22Rv1 (cell line): ENCODE data around the gene KCNAB1.

Experiments
- H3K27ac ChIP-seq: fragments of 450-650 bp; 2 replicates; pipeline ENCODE4 v1.5.1; 2017
- ZFX ChIP-seq: fragments of 450-650 bp; IDR thresholded peaks from 2 replicates; pipeline ENCODE4 v1.6.1; 2017; ENCODE audit warnings: antibody characterized with exemption, borderline replicate concordance
- TF ChIP-seq, protein P1 (sequence below): fragments of 450-650 bp; IDR thresholded peaks from 2 replicates; pipeline ENCODE4 v1.5.1; 2017; ENCODE audit warnings: mild to moderate bottlenecking

KCNAB1 gene

DNA sequence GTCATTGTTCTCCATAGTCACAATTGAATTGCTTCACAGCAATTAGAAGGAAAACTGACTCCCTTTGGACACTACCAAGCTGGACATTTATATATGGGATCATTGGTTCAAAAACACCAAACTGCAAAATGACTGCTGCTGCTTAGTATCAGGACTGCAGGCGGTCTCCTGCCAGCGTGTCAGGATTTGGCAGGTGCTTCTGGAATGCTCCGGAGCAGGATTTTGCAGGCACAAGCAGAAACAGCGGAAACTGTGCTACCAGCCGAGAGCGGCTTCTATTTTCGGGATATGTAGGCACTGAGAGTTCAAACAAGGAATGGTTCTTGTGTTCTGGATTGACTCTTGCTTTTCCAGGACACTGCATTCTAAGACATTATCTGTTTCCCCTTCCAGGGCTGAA, 339.1 kb downstream of the KCNAB1 start:
- H3K27ac ChIP-seq = no peak overlapping the region
- no peak for TF ChIP-seq ZFX
- TF ChIP-seq, protein P1, sequence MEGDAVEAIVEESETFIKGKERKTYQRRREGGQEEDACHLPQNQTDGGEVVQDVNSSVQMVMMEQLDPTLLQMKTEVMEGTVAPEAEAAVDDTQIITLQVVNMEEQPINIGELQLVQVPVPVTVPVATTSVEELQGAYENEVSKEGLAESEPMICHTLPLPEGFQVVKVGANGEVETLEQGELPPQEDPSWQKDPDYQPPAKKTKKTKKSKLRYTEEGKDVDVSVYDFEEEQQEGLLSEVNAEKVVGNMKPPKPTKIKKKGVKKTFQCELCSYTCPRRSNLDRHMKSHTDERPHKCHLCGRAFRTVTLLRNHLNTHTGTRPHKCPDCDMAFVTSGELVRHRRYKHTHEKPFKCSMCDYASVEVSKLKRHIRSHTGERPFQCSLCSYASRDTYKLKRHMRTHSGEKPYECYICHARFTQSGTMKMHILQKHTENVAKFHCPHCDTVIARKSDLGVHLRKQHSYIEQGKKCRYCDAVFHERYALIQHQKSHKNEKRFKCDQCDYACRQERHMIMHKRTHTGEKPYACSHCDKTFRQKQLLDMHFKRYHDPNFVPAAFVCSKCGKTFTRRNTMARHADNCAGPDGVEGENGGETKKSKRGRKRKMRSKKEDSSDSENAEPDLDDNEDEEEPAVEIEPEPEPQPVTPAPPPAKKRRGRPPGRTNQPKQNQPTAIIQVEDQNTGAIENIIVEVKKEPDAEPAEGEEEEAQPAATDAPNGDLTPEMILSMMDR = no peak

DNA sequence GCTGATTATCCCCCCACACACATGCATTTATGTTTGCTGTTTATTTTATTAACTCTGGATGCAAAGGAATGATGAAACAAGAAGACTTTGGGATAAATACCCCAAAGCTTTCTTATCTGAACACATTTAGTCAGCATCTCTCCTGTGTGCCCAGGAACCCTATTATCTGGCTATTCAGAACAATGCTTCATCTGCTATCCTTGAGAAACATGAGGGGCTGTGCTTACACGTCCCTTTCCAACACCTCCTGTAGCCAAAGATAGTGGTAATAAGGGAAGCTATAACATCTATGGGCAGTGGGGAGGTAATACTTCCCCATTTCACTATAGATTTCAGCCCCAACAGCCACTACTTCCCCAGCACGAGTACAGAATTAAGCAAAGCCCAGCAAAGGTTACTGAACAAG, 339.8 kb downstream of the KCNAB1 start:
- TF ChIP-seq, protein P1 = no peak
- no peak overlapping the region for H3K27ac ChIP-seq

DNA sequence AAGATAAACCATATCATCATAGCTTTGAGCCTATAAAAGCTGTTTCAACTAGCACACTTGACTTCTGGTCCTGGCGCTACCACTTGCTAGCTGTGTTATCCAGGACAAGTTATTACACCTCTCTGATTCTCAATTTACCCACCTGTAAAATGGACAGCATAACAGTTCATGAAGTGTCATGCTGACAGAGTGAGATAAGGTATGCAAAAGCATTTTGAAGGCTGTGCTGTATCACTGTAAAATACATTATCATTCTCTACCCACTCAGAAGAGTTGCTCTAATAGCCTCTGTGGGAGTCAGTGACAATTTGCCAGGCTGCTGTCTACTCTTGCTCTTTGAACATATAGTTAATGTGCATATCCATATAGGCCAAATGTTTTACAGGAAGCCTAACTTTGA, 341.5 kb downstream of the KCNAB1 start:
- H3K27ac ChIP-seq = no peak overlapping the region
- no peak for TF ChIP-seq ZFX
- TF ChIP-seq, protein P1 = no peak

DNA sequence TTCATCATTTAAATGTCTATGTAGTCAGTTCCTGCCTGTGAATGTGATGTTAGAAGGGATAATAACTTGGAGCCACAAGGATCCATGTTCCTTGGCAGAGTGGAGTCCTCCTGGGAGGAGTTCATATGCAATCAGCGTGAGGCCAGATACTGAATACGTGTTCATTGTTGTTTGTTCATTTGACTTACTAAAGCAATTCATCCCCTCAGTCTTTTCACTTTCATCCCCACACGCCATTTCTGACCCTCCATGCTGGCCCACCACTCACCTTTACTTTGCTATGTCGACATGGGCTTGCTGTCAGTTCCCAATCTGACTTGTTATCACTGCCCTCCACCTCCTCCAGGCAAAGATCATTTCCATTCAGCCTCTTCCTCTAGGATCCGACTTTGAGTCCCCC, 342.7 kb downstream of the KCNAB1 start:
- TF ChIP-seq, protein P1 = no peak
- TF ChIP-seq ZFX = no peak

DNA sequence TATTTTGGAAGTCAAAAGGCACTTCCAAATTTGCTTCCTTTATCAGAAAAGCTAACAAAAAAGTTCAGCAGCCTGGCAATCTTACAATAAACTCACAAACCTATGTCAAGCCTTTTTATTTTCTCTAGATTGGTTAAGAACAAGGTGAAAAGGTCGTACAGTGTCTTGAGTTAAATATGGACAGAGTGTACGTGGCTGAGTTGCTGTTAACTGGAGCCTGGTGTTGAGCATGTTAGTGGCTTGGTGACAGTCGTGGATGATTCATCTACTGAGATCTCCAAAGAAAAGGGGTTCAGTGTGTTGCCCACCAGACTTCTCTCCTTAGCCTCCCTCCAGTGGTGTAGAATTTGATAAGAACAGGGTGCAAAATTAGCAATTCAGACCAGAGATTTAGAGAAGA, 344.8 kb downstream of the KCNAB1 start:
- no peak for TF ChIP-seq ZFX
- TF ChIP-seq, protein P1 = no peak
- H3K27ac ChIP-seq = no peak overlapping the region

More for the DNA sequence above, 342.7 kb downstream of the KCNAB1 start:
- H3K27ac ChIP-seq = no peak overlapping the region

DNA sequence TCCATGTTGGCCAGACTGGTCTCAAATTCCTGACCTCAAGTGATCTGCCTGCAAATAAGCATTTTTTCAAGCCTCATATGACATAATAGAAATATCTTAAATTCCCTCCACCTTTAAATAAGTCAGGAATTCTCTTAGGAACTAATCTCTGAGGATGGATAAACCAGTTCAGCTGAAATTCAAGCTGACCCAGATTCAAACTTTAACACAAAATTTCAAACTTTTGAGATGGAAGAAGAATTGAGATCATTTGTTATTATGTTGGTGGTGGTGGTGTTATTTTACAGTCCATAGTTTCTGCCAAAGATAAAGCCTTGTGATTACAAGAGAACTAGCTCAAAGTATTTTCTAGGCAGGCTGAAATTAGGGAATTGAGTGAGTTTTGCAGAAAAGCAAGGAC, 349.1 kb downstream of the KCNAB1 start:
- TF ChIP-seq ZFX = no peak
- TF ChIP-seq, protein P1 = no peak
- no peak overlapping the region for H3K27ac ChIP-seq

DNA sequence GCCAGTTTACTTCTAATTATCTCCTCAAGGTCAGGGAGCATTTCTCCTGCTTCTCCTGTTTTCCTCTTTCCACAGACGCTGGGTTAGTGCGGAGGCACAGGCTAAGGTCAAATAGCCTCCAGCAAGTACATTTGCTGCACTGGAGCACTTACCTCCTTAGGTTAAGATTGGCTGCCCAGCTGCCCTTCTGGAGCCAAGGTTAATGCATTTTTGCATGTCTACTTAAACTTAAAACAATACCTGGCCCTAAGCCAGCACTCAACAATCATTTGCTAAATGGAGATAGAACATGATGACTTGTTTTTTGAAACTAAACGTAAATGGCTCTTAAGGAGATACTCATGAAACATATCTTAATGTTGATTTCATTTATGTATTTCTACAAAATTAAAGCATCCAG, 351.1 kb downstream of the KCNAB1 start:
- no peak for TF ChIP-seq ZFX
- TF ChIP-seq, protein P1 = no peak
- H3K27ac ChIP-seq = no peak overlapping the region
